Breast epithelium (tissue), 4 donors: ENCODE data around the gene REV3L. TPM values are rescaled to one million over a fixed set of nuclear protein-coding genes. Genes with fewer than 3 reads are reported as not detected.

Experiments
- DNase-seq, 2 donors: peaks; one replicate each; pipeline ENCODE4 v3.0.0-alpha.2; 2019; ENCODE audit warnings: low spot score in 2 of 2
- H3K27ac ChIP-seq, 2 donors: fragments of 200-600 bp; sonication (generic) in 1 of 2; one replicate each; pipeline ENCODE4 v1.5.1; 2016 to 2019; ENCODE audit warnings: mild to moderate bottlenecking in 1 of 2
- H3K27me3 ChIP-seq, 2 donors: fragments of 200-600 bp; sonication (generic) in 1 of 2; one replicate each; pipeline versions ENCODE4 v1.5.1 to v1.6.0; 2017 to 2019; ENCODE audit warnings: control low read depth in 1 of 2, mild to moderate bottlenecking in 1 of 2
- H3K36me3 ChIP-seq: fragments of 200-600 bp; one replicate; pipeline ENCODE4 v1.5.1; 2019
- H3K4me1 ChIP-seq, 2 donors: fragments of 200-600 bp; sonication (generic); one replicate each; pipeline ENCODE4 v1.5.1; 2016 to 2019; ENCODE audit warnings: control low read depth in 1 of 2
- H3K4me3 ChIP-seq, 3 donors: fragments of 200-600 bp; sonication (generic); 1 replicate in 2 of 3; 2 replicates in 1 of 3; pipeline ENCODE4 v1.5.1; 2016 to 2019; ENCODE audit warnings: mild to moderate bottlenecking in 3 of 3, moderate library complexity in 2 of 3
- H3K9me3 ChIP-seq, 2 donors: fragments of 200-600 bp; sonication (generic) in 1 of 2; one replicate each; pipeline ENCODE4 v1.5.1; 2016 to 2019; ENCODE audit warnings: control low read depth in 1 of 2
- POLR2A ChIP-seq: fragments of 450-650 bp; IDR thresholded peaks from one replicate; pipeline ENCODE4 v1.6.1; 2016; ENCODE audit warnings: antibody characterized with exemption, mild to moderate bottlenecking, moderate library complexity
- POLR2AphosphoS5 ChIP-seq, 3 donors: sonication (generic); formaldehyde crosslinking; IDR thresholded peaks; one replicate each; pipeline ENCODE4 v1.6.1; 2017; ENCODE audit warnings: antibody characterized with exemption in 3 of 3
- intact Hi-C: fragments of 100-400 bp; cut with DNase I; formaldehyde crosslinking; loops from one replicate; pipeline ENCODE4 v1.15.1; 2023; ENCODE audit warnings: low total_unique reads
- total RNA-seq, 3 donors: library from RNA; depleted of rRNA; stranded (reverse); fragments of >200 nt; gene quantifications; one replicate each; pipeline ENCODE4 v1.1.0, GENCODE V29; 2016
- TF ChIP-seq, protein P1 (sequence below), 3 donors: fragments of 450-650 bp; IDR thresholded peaks; one replicate each; pipeline ENCODE4 v1.5.1; 2016 to 2017; ENCODE audit warnings: antibody characterized with exemption in 3 of 3, mild to moderate bottlenecking in 3 of 3, moderate library complexity in 3 of 3

REV3L gene
- total RNA-seq, 3 donors from 2014 or later = 50.3 to 108 (median 82.3) TPM

DNA sequence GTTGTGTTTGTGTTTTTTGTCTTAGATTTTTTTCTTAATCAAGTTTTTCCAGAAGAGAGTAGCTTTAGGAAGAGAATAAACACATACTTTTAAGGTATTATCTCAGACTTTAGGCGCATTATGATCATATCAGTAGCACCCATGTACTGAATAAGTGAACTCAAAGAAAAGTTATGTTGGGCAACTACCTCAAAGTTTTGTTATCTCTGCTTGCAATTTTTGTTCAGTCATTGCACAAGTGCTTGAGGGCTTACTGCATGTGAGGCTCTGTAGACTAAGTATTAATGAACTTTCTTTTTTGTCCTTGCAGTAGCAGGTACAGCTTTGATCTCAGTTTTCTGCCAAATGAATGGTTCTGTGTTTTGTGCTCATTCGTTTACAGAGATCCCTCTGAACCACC is 206.7 kb downstream of the REV3L start:
- intact Hi-C loops = no loop called here
- Histone ChIP-seq H3K9me3 (peaks cover 30 to 31% of the 10 kb centered on the region in 2 donors), H3K27me3 (no peaks in the 10 kb centered on the region), H3K27ac (no peak overlapping the region), H3K4me1 (no peaks in the 10 kb centered on the region), H3K4me3 (no peak overlapping the region), H3K36me3 (peaks cover 5% of the 10 kb centered on the region)
- DNase-seq = no peak
- TF ChIP-seq POLR2AphosphoS5 (IDR thresholded peaks at IDR 0.05) (no peak), POLR2A (no peak)
- TF ChIP-seq, protein P1, sequence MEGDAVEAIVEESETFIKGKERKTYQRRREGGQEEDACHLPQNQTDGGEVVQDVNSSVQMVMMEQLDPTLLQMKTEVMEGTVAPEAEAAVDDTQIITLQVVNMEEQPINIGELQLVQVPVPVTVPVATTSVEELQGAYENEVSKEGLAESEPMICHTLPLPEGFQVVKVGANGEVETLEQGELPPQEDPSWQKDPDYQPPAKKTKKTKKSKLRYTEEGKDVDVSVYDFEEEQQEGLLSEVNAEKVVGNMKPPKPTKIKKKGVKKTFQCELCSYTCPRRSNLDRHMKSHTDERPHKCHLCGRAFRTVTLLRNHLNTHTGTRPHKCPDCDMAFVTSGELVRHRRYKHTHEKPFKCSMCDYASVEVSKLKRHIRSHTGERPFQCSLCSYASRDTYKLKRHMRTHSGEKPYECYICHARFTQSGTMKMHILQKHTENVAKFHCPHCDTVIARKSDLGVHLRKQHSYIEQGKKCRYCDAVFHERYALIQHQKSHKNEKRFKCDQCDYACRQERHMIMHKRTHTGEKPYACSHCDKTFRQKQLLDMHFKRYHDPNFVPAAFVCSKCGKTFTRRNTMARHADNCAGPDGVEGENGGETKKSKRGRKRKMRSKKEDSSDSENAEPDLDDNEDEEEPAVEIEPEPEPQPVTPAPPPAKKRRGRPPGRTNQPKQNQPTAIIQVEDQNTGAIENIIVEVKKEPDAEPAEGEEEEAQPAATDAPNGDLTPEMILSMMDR (IDR thresholded peaks at IDR 0.05) = no peak

DNA sequence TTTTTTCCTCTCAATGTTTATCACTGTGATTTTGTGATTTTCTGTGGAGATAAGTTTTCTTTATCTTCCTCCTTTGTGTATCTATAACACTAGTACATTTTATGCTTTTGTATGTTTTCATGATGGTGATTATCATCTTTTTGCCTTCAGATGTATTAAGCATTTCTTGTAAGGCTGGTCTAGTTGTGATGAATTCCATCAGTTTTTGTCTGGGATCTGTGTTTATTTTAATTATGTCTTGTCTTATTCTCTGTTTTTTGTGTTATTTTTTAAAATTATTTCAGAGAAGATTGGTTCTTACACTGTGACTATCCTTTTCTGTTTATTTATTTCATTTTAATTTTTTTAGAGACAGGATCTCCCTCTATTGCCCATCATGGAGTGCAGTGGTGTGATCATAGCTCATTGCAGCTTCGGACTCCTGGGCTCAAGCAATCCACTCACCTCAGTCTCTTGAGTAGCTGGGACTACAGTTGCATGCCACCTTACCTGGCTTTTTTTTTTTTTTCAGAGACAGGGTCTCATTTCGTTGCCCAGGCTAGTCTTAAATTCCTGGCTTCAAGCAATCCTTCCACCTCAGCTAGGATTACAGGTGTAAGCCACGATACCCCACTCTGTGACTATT is 208.3 kb downstream of the REV3L start:
- Histone ChIP-seq H3K4me1 (no peaks in the 10 kb centered on the region), H3K27ac (no peak overlapping the region), H3K9me3 (peaks cover 30 to 31% of the 10 kb centered on the region in 2 donors), H3K27me3 (no peaks in the 10 kb centered on the region), H3K36me3 (peaks cover 5% of the 10 kb centered on the region), H3K4me3 (no peak overlapping the region)
- DNase-seq = no peak
- intact Hi-C loops = no loop called here
- no peak for TF ChIP-seq POLR2AphosphoS5 (IDR thresholded peaks at IDR 0.05)
- TF ChIP-seq, protein P1 (IDR thresholded peaks at IDR 0.05) = no peak

DNA sequence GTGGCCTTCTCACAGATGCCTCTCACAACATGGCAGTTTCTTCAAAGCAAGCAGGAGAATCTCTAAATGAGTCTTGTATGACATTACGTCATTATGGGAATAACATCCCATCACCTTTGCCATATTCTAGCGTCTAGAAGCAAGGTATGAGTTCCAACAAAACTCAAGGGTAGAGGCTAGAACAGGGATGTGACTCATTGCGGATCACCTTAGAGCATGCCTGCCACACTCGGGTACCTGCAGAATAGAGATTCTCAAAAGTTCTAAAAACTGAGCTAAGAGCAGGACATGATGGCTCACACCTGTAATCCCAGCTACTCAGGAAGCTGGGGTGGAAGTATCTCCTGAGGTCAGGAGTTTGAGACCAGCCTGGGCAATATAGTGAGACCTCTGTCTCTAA is 212.9 kb downstream of the REV3L start:
- TF ChIP-seq, protein P1 (IDR thresholded peaks at IDR 0.05) = no peak
- TF ChIP-seq POLR2AphosphoS5 (IDR thresholded peaks at IDR 0.05) (no peak), POLR2A (no peak)
- H3K9me3 ChIP-seq = peaks cover 18 to 24% of the 10 kb centered on the region in 2 donors
- H3K4me3 ChIP-seq = no peak overlapping the region
- H3K27ac ChIP-seq = no peak overlapping the region
- no peaks in the 10 kb centered on the region for H3K27me3 ChIP-seq
- H3K4me1 ChIP-seq = no peaks in the 10 kb centered on the region
- intact Hi-C loops = no loop called here
- DNase-seq = no peak
- no peaks in the 10 kb centered on the region for H3K36me3 ChIP-seq

- Histone ChIP-seq H3K9me3 (peaks cover 12 to 18% of the 10 kb centered on the region in 2 donors), H3K27me3 (no peaks in the 10 kb centered on the region), H3K4me3 (no peak overlapping the region), H3K36me3 (no peaks in the 10 kb centered on the region), H3K27ac (no peak overlapping the region), H3K4me1 (no peaks in the 10 kb centered on the region)
- intact Hi-C loops = no loop called here
- TF ChIP-seq POLR2A (no peak), POLR2AphosphoS5 (IDR thresholded peaks at IDR 0.05) (no peak)
- TF ChIP-seq, protein P1 (IDR thresholded peaks at IDR 0.05) = no peak
- DNase-seq = no peak
Observed at GRCh38 chr6:111269401-111269970, 213.5 kb downstream of the REV3L start.

DNA sequence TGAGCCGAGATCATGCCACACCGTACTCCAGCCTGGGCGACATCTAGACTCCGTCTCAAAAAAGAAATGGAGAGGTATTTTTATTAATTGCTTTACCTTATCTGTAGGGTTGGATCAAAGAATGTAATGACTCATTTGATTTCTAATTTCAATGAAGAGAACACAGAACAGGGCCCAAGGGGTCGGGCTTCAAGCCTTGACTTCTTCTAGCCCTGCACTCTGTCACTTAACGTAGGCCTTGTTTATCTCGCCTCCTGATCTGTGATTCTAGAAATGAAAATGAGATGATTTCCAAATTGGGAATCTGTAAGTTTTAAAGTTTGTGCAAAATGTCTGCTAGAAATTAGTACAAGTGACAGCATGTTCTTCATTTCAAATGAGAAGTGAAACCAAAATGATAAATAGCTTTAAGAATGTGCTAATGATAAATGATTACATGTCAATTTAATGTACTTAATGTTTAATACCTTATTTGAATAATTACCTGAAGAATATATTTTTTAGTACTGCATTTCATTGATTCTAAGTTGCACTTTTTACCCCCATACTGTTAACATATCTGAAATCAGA is 215.2 kb downstream of the REV3L start:
- no peak overlapping the region for H3K27ac ChIP-seq
- TF ChIP-seq, protein P1 (IDR thresholded peaks at IDR 0.05) = no peak
- TF ChIP-seq POLR2A (no peak), POLR2AphosphoS5 (IDR thresholded peaks at IDR 0.05) (no peak)
- DNase-seq = no peak
- no peak overlapping the region for H3K4me3 ChIP-seq
- H3K27me3 ChIP-seq = no peaks in the 10 kb centered on the region
- peaks cover 0 to 6% of the 10 kb centered on the region in 2 donors for H3K9me3 ChIP-seq
- intact Hi-C loops = no loop called here
- H3K36me3 ChIP-seq = no peaks in the 10 kb centered on the region
- H3K4me1 ChIP-seq = no peaks in the 10 kb centered on the region
